Activated CD4-positive, alpha-beta T cell treated with anti-CD3 and anti-CD28 coated beads for 36 hours (primary cell): ENCODE results near the gene CGREF1. TPM values are rescaled to one million over a fixed set of nuclear protein-coding genes. Genes with fewer than 3 reads are reported as not detected.
"Not testable (repeated sequence)": the region's sequence is repeated elsewhere in the genome, so short reads cannot be mapped to it uniquely, and the experiment has no call there.

ENCODE experiments used
- ATAC-seq: fragments of 200-7000 bp; cut with Tn5 transposase; one replicate; pipeline ENCODE4 v1.10.0; 2021; ENCODE audit warnings: mild to moderate bottlenecking, moderate library complexity
- CTCF ChIA-PET: fragments of 350-600 bp; sonication (Branson Sonifier 250); formaldehyde crosslinking; loops from one replicate; lab custom pipeline; 2021; ENCODE audit warnings: antibody characterized with exemption; lab: Charles Lee
- POLR2A ChIA-PET: fragments of 350-600 bp; sonication (Branson Sonifier 250); formaldehyde crosslinking; loops from one replicate; lab custom pipeline; 2021; ENCODE audit warnings: antibody characterized with exemption, inconsistent platforms; lab: Charles Lee
- DNase-seq: peaks from one replicate; pipeline ENCODE4 v3.0.0-alpha.2; 2020
- H3K27ac Mint-ChIP-seq: one replicate; pipeline ENCODE4 v1.8.0; 2021; ENCODE audit warnings: mixed read lengths
- H3K27me3 Mint-ChIP-seq: one replicate; pipeline ENCODE4 v1.8.0; 2021; ENCODE audit warnings: mixed read lengths
- H3K36me3 Mint-ChIP-seq: one replicate; pipeline ENCODE4 v1.8.0; 2021; ENCODE audit warnings: low read depth, mixed read lengths
- H3K4me1 Mint-ChIP-seq: one replicate; pipeline ENCODE4 v1.8.0; 2021; ENCODE audit warnings: mixed read lengths
- H3K4me3 Mint-ChIP-seq: one replicate; pipeline ENCODE4 v1.8.0; 2021; ENCODE audit warnings: mild to moderate bottlenecking, moderate library complexity, mixed read lengths
- H3K9me3 Mint-ChIP-seq: one replicate; pipeline ENCODE4 v1.8.0; 2021; ENCODE audit warnings: low read depth, mixed read lengths
- intact Hi-C, 2 experiments: fragments of 100-400 bp; cut with DNase I in 1 of 2; cut with micrococcal nuclease in 1 of 2; formaldehyde crosslinking; loops; one replicate each; pipeline versions ENCODE4 v1.14.2 to v1.15.1; 2022 to 2024; cut with DNase I, micrococcal nuclease
- total RNA-seq, 2 experiments: library from RNA; stranded (reverse); gene quantifications; one replicate each; pipeline ENCODE4 v1.2.3, GENCODE V29; 2021

CGREF1 gene
- total RNA-seq, 2 experiments from 2014 or later, result 6.4 to 7.0 TPM

DNA sequence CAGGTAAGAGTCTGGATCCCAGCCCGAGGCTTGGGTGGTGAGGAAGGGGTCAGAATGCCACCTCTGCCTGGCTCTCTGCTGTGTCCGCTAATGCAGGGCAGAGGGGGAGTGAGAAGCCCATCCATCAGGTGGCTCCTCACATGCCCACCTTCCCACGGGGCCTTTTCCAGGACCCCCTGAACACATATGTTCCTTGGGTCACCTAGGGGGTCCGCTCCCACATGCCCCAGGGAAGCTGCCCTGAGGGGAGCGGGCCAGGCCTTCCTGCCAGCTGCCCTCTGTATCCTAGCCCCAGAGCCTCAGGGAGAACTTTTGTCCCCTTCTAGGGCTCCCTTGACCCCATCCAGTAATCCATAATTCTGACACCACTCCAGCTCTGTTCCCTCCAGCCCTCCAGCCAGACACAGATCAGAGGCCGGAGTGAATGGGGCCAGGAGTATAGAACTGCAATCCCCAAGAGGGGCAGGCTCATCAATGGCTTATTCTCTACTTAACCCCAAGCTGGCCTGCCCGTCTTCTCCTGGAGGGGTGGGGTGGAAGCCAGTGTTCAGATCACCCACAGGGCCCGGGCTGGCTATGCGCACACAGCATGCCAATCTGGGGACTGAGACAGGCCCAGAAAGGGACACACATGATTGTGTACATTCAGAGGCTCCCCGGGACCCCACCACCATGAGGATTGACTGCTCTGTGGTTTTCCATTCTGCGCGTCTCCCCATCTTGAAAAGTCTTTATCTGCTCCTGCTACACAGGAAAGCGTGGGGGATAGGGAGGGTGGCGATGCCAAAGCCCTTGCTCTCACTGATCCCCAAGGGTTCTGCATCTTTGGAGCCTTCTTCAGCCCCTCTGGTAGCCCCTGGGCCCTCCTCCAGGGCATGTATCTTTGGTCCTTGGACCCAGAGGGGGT, 39.4 kb downstream of the CGREF1 start:
- CTCF ChIA-PET, result interaction anchor here (0.8 to 2.0 kb wide), 4 partner anchors 7 to 223 kb away, joined by 3 to 24 read pairs (median 6); partner anchors contain the start of genes ATRAID and OST4
- Mint-ChIP-seq H3K36me3 (no peaks in the 10 kb centered on the region), H3K4me1 (peaks cover 43% of the 10 kb centered on the region), H3K27me3 (no peaks in the 10 kb centered on the region), H3K27ac (peak overlapping the region; percentile 83), H3K4me3 (no peak overlapping the region), H3K9me3 (no peaks in the 10 kb centered on the region)
- no peak for DNase-seq
- POLR2A ChIA-PET, result no interaction called here
- intact Hi-C loops, result loop anchor here in 1 of 2 experiments (10.0 kb wide), 1 partner anchor 1405 kb away; the partner anchor contains the start of gene DTNB
- no peak for ATAC-seq

GRCh38 chr2:27078267-27079194, 40.4 kb downstream of the CGREF1 start, which contains the start of gene EMILIN1:
Gene EMILIN1, plus strand, starts transcription at chr2:27078615. Its CDS starts 451 bp downstream, at chr2:27079066.
- ATAC-seq, result no peak
- H3K4me1 Mint-ChIP-seq, result peaks cover 52% of the 10 kb centered on the region
- no peak within 1 kb of the TSS for H3K4me3 Mint-ChIP-seq
- H3K36me3 Mint-ChIP-seq, result no peaks in the 10 kb centered on the region
- intact Hi-C loops, result loop anchor here in 1 of 2 experiments (10.0 kb wide), 1 partner anchor 1404 kb away; the partner anchor contains the start of gene DTNB
- no peaks in the 10 kb centered on the region for H3K27me3 Mint-ChIP-seq
- H3K27ac Mint-ChIP-seq, result peak within 1 kb of the TSS; percentile 55
- CTCF ChIA-PET, result interaction anchor here (0.8 to 1.8 kb wide), 2 partner anchors 133 to 224 kb away, joined by 3 to 4 read pairs; partner anchors contain the start of gene ATRAID
- POLR2A ChIA-PET, result interaction anchor here (0.6 kb wide), 1 partner anchor 56 kb away, joined by 3 read pairs; the partner anchor contains the start of gene PREB
- no peak for DNase-seq
- no peaks in the 10 kb centered on the region for H3K9me3 Mint-ChIP-seq

- Mint-ChIP-seq H3K27ac (peak overlapping the region; percentile 55), H3K9me3 (no peaks in the 10 kb centered on the region), H3K4me3 (no peak overlapping the region), H3K27me3 (no peaks in the 10 kb centered on the region), H3K4me1 (peaks cover 65% of the 10 kb centered on the region), H3K36me3 (no peaks in the 10 kb centered on the region)
- DNase-seq (no peak), ATAC-seq (no peak)
- intact Hi-C loops, result loop anchor here in 1 of 2 experiments (10.0 kb wide), 1 partner anchor 1402 kb away; the partner anchor contains the start of gene DTNB
- ChIA-PET POLR2A (interaction anchor here (0.6 kb wide), 1 partner anchor 9 kb away, joined by 4 read pairs; no protein-coding TSS in a partner anchor), CTCF (interaction anchor here (0.6 kb wide), 1 partner anchor 26 kb away, joined by 3 read pairs; the partner anchor contains the start of gene AGBL5)
These were observed 41.7 kb downstream of the CGREF1 start for GRCh38 chr2:27077231-27077630.

DNA sequence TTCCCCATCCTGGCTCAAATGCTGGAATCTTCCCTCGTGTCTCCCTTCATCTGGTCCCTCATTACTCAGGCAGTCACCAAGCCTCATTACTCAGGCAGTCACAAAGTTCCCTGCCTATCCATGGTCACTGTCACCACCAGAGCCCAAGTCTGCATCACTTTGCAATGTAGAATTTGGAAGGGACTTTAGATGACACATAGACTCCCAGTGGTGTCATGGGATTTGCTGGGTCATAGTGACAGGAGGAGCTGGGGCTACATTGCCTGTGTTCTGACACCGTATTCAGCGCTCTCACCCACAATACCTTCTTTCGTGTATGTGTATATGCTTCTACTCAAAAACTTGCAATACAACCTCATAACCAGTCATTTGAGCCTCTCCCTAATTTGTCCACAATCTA, 42.6 kb downstream of the CGREF1 start:
- Mint-ChIP-seq H3K27ac (peak overlapping the region; percentile 74), H3K9me3 (no peaks in the 10 kb centered on the region), H3K4me3 (no peak overlapping the region), H3K36me3 (no peaks in the 10 kb centered on the region), H3K27me3 (no peaks in the 10 kb centered on the region), H3K4me1 (peaks cover 62% of the 10 kb centered on the region)
- DNase-seq, result no peak
- ChIA-PET POLR2A (interaction anchor here (0.6 kb wide), 1 partner anchor 8 kb away, joined by 4 read pairs; no protein-coding TSS in a partner anchor), CTCF (no interaction called here)
- intact Hi-C loops, result loop anchor here in 1 of 2 experiments (10.0 kb wide), 1 partner anchor 1402 kb away; the partner anchor contains the start of gene DTNB
- no peak for ATAC-seq

DNA sequence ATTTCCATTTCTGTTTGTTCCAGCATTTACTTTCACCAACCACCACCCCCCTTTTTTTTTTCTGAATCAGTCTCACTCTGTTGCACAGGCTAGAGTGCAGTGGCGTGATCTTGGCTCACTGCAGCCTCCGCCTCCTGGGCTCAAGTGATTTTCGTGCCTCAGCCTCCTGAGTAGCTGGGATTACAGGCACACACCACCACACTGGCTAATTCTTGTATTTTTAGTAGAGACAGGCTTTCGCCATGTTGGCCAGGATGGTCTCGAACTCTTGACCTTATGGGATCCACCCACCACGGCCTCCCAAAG, 43.4 kb downstream of the CGREF1 start:
- Mint-ChIP-seq H3K4me1 (peaks cover 57% of the 10 kb centered on the region), H3K27ac (peak overlapping the region; percentile 77)
- H3K27me3 Mint-ChIP-seq, ATAC-seq, H3K36me3 Mint-ChIP-seq, POLR2A ChIA-PET, H3K9me3 Mint-ChIP-seq, H3K4me3 Mint-ChIP-seq: not testable (repeated sequence)
- CTCF ChIA-PET, result interaction anchor here (0.8 kb wide), 1 partner anchor 10 kb away, joined by 3 read pairs; no protein-coding TSS in a partner anchor
- DNase-seq, result peak; percentile 52
- intact Hi-C loops, result loop anchor here in 1 of 2 experiments (10.0 kb wide), 1 partner anchor 1401 kb away; the partner anchor contains the start of gene DTNB

DNA sequence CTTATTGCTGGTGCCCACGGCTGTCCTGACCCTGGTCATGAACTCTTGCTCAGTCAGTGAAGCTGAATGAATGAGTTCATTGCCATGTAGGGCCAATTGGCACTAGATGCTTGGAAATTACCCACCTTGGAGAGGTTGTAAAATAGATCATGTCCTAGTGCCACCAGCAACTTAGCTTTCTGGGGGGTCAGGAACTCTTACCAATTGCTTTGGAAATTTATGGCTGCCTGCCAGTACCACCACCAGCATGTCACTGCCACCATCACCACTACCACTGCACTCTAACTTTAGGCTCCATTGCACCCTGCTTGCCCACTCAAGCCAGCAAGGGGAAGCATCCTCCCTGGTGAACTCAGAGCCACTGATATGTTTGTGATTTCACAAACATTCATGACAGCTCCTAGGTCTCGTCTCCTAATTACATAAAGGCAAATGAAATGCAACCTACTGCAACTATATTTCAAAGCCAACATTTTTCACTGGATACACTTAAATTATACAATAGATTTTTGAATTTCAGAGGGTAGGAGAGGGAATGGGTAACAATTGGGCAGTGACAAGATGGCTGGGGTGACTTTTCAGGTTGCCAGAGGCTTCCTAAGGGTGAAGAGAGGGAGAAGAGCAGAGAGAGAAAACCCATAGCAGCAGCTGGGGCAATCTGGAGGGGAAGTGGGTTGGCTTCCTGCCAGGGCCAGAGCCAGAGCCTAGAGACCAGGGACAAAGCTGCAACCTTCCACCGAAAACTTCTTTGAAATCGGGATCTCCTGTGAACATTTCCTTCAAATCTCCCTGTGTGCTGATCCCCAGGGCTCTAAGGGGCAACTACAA, 44.0 kb downstream of the CGREF1 start:
- Mint-ChIP-seq H3K9me3 (no peaks in the 10 kb centered on the region), H3K4me1 (peaks cover 56% of the 10 kb centered on the region), H3K4me3 (no peak overlapping the region), H3K36me3 (peaks cover 11% of the 10 kb centered on the region), H3K27me3 (no peaks in the 10 kb centered on the region), H3K27ac (peak overlapping the region; percentile 77)
- CTCF ChIA-PET, result interaction anchor here (0.8 to 1.9 kb wide), 2 partner anchors 10 to 12 kb away, joined by 3 to 14 read pairs; partner anchors contain the start of gene KHK
- POLR2A ChIA-PET, result no interaction called here
- intact Hi-C loops, result loop anchor here in 1 of 2 experiments (5.0 to 10.0 kb wide), 2 partner anchors 728 to 1400 kb away; partner anchors contain the start of genes ADGRF3, DTNB and SELENOI
- ATAC-seq (no peak), DNase-seq (peak; percentile 62)

- peaks cover 67% of the 10 kb centered on the region for H3K4me1 Mint-ChIP-seq
- no peaks in the 10 kb centered on the region for H3K9me3 Mint-ChIP-seq
- ChIA-PET CTCF (interaction anchor here (0.7 to 1.9 kb wide), 4 partner anchors 13 to 77 kb away, joined by 3 to 14 read pairs (median 3); partner anchors contain the start of gene KHK), POLR2A (no interaction called here)
- peaks cover 21% of the 10 kb centered on the region for H3K36me3 Mint-ChIP-seq
- ATAC-seq (no peak), DNase-seq (no peak)
- H3K4me3 Mint-ChIP-seq, result no peak overlapping the region
- no peaks in the 10 kb centered on the region for H3K27me3 Mint-ChIP-seq
- H3K27ac Mint-ChIP-seq, result peak overlapping the region; percentile 70
- intact Hi-C loops, result loop anchor here in 1 of 2 experiments (5.0 to 10.0 kb wide), 2 partner anchors 726 to 1399 kb away; partner anchors contain the start of genes ADGRF3, DTNB and SELENOI
These were observed 45.1 kb downstream of the CGREF1 start for GRCh38 chr2:27073782-27074181.

DNA sequence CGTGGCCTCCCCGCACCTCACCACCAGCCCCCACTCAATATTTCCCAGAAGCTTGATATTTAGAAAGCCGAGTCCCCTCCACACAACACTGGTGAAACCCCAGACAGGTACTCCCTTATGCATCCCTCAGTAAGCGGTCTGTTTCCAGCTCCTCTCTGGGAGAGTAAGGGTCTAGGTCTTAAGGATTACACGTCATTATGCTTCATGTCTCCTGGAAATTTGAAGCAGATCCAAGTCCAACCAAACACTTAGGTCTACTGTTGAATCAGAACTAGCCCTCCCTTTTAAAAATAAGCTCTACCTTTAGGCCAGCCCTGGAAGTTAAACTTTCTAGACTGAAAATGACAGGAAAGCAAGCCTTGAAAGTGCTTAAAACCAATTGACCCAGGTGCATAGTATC, 46.0 kb downstream of the CGREF1 start:
- intact Hi-C loops, result loop anchor here (1.0 to 10.0 kb wide), 3 partner anchors 8 to 1398 kb away; partner anchors contain the start of genes ADGRF3 (in 1 of the 2), DTNB (in 1 of the 2) and SELENOI (in 1 of the 2)
- peaks cover 72% of the 10 kb centered on the region for H3K4me1 Mint-ChIP-seq
- no peaks in the 10 kb centered on the region for H3K9me3 Mint-ChIP-seq
- no peak for ATAC-seq
- H3K4me3 Mint-ChIP-seq, result peak overlapping the region; percentile 80
- H3K36me3 Mint-ChIP-seq, result peaks cover 27% of the 10 kb centered on the region
- CTCF ChIA-PET, result interaction anchor here (0.8 to 2.5 kb wide), 8 partner anchors 8 to 146 kb away, joined by 3 to 24 read pairs (median 4); partner anchors contain the start of genes AGBL5 and KHK
- H3K27me3 Mint-ChIP-seq, result no peaks in the 10 kb centered on the region
- DNase-seq, result no peak
- POLR2A ChIA-PET, result interaction anchor here (0.8 to 2.2 kb wide), 2 partner anchors 8 to 21 kb away, joined by 3 to 15 read pairs; partner anchors contain the start of gene AGBL5
- peak overlapping the region; percentile 89 for H3K27ac Mint-ChIP-seq

DNA sequence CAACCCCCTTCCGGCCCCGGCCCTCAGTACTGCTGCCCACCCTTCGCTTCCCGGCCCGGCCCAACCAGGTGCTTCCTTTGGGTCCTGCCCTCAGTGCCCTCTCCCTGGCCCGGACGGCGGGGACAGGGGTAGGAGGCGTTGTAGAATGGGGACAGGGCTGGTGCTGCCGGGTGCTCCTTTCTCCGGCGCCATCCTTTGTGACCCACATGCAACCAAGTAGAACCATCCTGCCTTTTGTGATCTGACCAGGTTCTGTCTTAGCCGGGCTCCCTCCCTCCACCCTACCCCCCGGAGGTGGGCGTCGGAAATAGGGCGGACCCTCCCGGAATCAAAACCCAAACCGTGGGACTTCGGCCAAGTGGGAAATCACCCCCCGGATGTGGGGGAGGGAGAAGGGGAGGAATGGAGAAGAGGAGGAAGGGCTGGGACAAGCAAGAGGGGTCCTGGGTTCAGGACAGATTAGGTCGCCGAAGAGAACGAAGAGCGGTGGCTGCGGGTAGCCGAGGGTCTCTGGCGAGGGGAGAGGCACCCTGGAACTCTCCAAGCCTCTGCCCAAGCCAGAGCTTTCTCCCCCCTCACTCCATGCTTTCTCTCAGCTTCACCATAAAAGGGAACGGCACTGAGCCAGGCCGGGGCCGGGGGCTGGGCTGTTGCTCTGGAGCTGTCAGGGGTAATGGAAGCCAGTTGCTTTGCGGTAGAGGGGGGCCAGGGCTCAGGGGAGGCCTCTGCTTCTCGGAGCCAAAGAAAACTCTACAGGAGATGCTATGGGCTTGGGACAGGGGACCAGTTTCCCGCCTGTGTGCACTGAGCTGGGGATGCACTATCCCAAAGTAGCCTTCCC, 46.7 kb downstream of the CGREF1 start:
- Mint-ChIP-seq H3K27me3 (no peaks in the 10 kb centered on the region), H3K27ac (peak overlapping the region; percentile 89), H3K4me1 (peaks cover 71% of the 10 kb centered on the region), H3K9me3 (no peaks in the 10 kb centered on the region), H3K36me3 (peaks cover 33% of the 10 kb centered on the region), H3K4me3 (peak overlapping the region; percentile 80)
- ATAC-seq (peak; percentile 27), DNase-seq (peak; percentile 65)
- ChIA-PET POLR2A (interaction anchor here (0.6 to 2.2 kb wide), 6 partner anchors 9 to 38 kb away, joined by 3 to 15 read pairs (median 4); partner anchors contain the start of gene AGBL5), CTCF (interaction anchor here (0.6 to 2.5 kb wide), 12 partner anchors 9 to 146 kb away, joined by 3 to 24 read pairs (median 4); partner anchors contain the start of genes AGBL5 and KHK)
- intact Hi-C loops, result loop anchor here (1.0 to 10.0 kb wide), 14 partner anchors 9 to 1397 kb away; partner anchors contain the start of genes ADGRF3 (in 1 of the 2), AGBL5 (in 1 of the 2), ATRAID (in 1 of the 2) and CAD (in 1 of the 2)
